CD4-positive, alpha-beta memory T cell (primary cell): ENCODE results near the gene GPR78. TPM values are rescaled to one million over a fixed set of nuclear protein-coding genes. Genes with fewer than 3 reads are reported as not detected.
A peak's percentile ranks its signal among the peaks of the same experiment; 100 is the strongest.

Experiments used
- CTCF ChIA-PET: fragments of 350-600 bp; sonication (Branson Sonifier 250); formaldehyde crosslinking; loops from one replicate; lab custom pipeline; 2021; ENCODE audit warnings: inconsistent platforms; ENCODE audit not compliant: partially characterized antibody; lab: Charles Lee
- POLR2A ChIA-PET: fragments of 350-600 bp; sonication (Branson Sonifier 250); formaldehyde crosslinking; loops from one replicate; lab custom pipeline; 2021; ENCODE audit not compliant: partially characterized antibody; lab: Charles Lee
- DNase-seq, 5 donors: peaks; one replicate each; pipeline versions ENCODE4 v3.0.0 to v3.0.0-alpha.2; 2020 to 2022; ENCODE audit warnings: mixed read lengths in 1 of 5
- H3K27ac ChIP-seq: one replicate; pipeline ENCODE4 v1.7.0; 2013; ENCODE audit warnings: low read depth, low read length
- H3K27me3 ChIP-seq: 2 replicates; pipeline ENCODE4 v1.7.0; 2013; ENCODE audit warnings: mild to moderate bottlenecking, low read length, moderate library complexity; ENCODE audit not compliant: insufficient read depth
- H3K36me3 ChIP-seq: 2 replicates; pipeline ENCODE4 v1.7.0; 2013; ENCODE audit warnings: mild to moderate bottlenecking, low read length, moderate library complexity; ENCODE audit not compliant: insufficient read depth
- H3K4me1 ChIP-seq: 2 replicates; pipeline ENCODE4 v1.7.0; 2013; ENCODE audit warnings: mild to moderate bottlenecking, low read length, moderate library complexity; ENCODE audit not compliant: insufficient read depth
- H3K4me3 ChIP-seq, 2 donors: one replicate each; pipeline ENCODE4 v1.7.0; 2013; ENCODE audit warnings: low read length in 2 of 2, mild to moderate bottlenecking in 1 of 2
- H3K9me3 ChIP-seq, 2 donors: one replicate each; pipeline ENCODE4 v1.7.0; 2013; ENCODE audit warnings: low read length in 2 of 2, control low read depth in 1 of 2; ENCODE audit not compliant: control insufficient read depth in 1 of 2
- H3K27ac Mint-ChIP-seq, 7 donors: one replicate each; pipeline ENCODE4 v1.8.0; 2020 to 2021; ENCODE audit warnings: mixed read lengths in 7 of 7, mild to moderate bottlenecking in 6 of 7, inconsistent platforms in 3 of 7, moderate library complexity in 3 of 7
- H3K27me3 Mint-ChIP-seq, 2 donors: one replicate each; pipeline ENCODE4 v1.8.0; 2020 to 2021; ENCODE audit warnings: mixed read lengths in 2 of 2
- H3K36me3 Mint-ChIP-seq, 2 donors: one replicate each; pipeline ENCODE4 v1.8.0; 2020 to 2021; ENCODE audit warnings: mixed read lengths in 2 of 2, inconsistent platforms in 1 of 2, mild to moderate bottlenecking in 1 of 2
- H3K4me1 Mint-ChIP-seq, 4 donors: one replicate each; pipeline ENCODE4 v1.8.0; 2020 to 2021; ENCODE audit warnings: mixed read lengths in 4 of 4, mild to moderate bottlenecking in 1 of 4
- H3K4me3 Mint-ChIP-seq, 8 donors: one replicate each; pipeline ENCODE4 v1.8.0; 2020 to 2021; ENCODE audit warnings: mixed read lengths in 8 of 8, mild to moderate bottlenecking in 7 of 8, moderate library complexity in 6 of 8, inconsistent platforms in 3 of 8
- H3K9me3 Mint-ChIP-seq, 8 donors: one replicate each; pipeline ENCODE4 v1.8.0; 2020 to 2021; ENCODE audit warnings: mixed read lengths in 8 of 8, mild to moderate bottlenecking in 5 of 8, inconsistent platforms in 3 of 8, moderate library complexity in 1 of 8
- intact Hi-C: fragments of 100-400 bp; cut with micrococcal nuclease; formaldehyde crosslinking; loops from one replicate; pipeline ENCODE4 v1.15.1; 2023
- polyA plus RNA-seq, 2 donors: library from polyadenylated mRNA; unstranded; fragments of 300-500 nt; fragmentation: Illumina TruSeq; gene quantifications; one replicate each; pipeline ENCODE4 v1.2.3, GENCODE V29; 2021
- total RNA-seq, 2 experiments: library from RNA; stranded (reverse); gene quantifications; one replicate each; pipeline ENCODE4 v1.2.3, GENCODE V29; 2021

Gene GPR78
- total and polyA plus RNA-seq, 4 experiments from 2014 or later, result not detected

- no peak overlapping the region for H3K27ac Mint-ChIP-seq
- H3K4me3 Mint-ChIP-seq, result no peak overlapping the region
- H3K4me1 ChIP-seq, result no peaks in the 10 kb centered on the region
- intact Hi-C loops, result no loop called here
- H3K4me1 Mint-ChIP-seq, result no peaks in the 10 kb centered on the region
- ChIA-PET POLR2A (no interaction called here), CTCF (interaction anchor here (1.2 kb wide), 1 partner anchor 8 kb away, joined by 4 read pairs; no protein-coding TSS in a partner anchor)
- no peak overlapping the region for H3K4me3 ChIP-seq
- H3K27me3 ChIP-seq, result no peaks in the 10 kb centered on the region
- no peak for DNase-seq
- no peaks in the 10 kb centered on the region for H3K36me3 ChIP-seq
- no peak overlapping the region for H3K27ac ChIP-seq
- H3K9me3 ChIP-seq, result no peaks in the 10 kb centered on the region
- H3K9me3 Mint-ChIP-seq, result peaks cover 0 to 2% (median 0%) of the 10 kb centered on the region in 8 donors
- peaks cover 9% of the 10 kb centered on the region in 2 donors for H3K27me3 Mint-ChIP-seq
- H3K36me3 Mint-ChIP-seq, result no peaks in the 10 kb centered on the region
Observed at GRCh38 chr4:8599091-8599460, 18.9 kb downstream of the GPR78 start.

GRCh38 chr4:8599657-8600056 lies 19.5 kb downstream of the GPR78 start:
- Mint-ChIP-seq H3K27ac (no peak overlapping the region), H3K36me3 (no peaks in the 10 kb centered on the region), H3K4me1 (no peaks in the 10 kb centered on the region), H3K9me3 (peaks cover 0 to 2% (median 0%) of the 10 kb centered on the region in 8 donors), H3K27me3 (peaks cover 5% of the 10 kb centered on the region in 2 donors), H3K4me3 (no peak overlapping the region)
- Histone ChIP-seq H3K27me3 (no peaks in the 10 kb centered on the region), H3K27ac (no peak overlapping the region), H3K36me3 (no peaks in the 10 kb centered on the region), H3K9me3 (no peaks in the 10 kb centered on the region), H3K4me3 (no peak overlapping the region), H3K4me1 (no peaks in the 10 kb centered on the region)
- CTCF ChIA-PET, result no interaction called here
- POLR2A ChIA-PET, result no interaction called here
- no peak for DNase-seq
- intact Hi-C loops, result no loop called here

DNA sequence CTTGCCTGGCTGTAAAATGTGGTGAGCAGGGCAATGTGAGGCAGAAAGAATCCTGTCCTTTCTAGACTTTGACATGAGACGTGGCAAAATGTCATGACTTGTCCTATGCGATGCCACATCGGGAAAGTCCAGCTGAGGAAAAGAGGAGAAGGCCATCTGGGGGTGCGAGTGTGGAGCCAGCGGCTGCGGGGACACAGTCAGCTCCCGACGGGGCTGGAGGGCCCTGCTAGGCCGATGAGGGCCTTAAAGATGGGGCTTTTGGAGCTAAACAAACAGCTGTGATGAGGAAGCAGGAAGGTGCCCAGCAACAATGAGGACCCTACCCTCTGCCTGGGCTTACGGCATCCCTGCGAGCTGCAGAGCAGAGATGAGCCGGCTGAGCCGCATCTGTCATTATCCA lies 20.1 kb downstream of the GPR78 start:
- peaks cover 5% of the 10 kb centered on the region in 2 donors for H3K27me3 Mint-ChIP-seq
- H3K27ac ChIP-seq, result no peak overlapping the region
- no peaks in the 10 kb centered on the region for H3K4me1 Mint-ChIP-seq
- no peak overlapping the region for H3K27ac Mint-ChIP-seq
- no peak overlapping the region for H3K4me3 Mint-ChIP-seq
- no peak overlapping the region for H3K4me3 ChIP-seq
- H3K36me3 Mint-ChIP-seq, result no peaks in the 10 kb centered on the region
- DNase-seq, result no peak
- no peaks in the 10 kb centered on the region for H3K4me1 ChIP-seq
- peaks cover 0 to 2% (median 0%) of the 10 kb centered on the region in 8 donors for H3K9me3 Mint-ChIP-seq
- POLR2A ChIA-PET, result no interaction called here
- H3K9me3 ChIP-seq, result no peaks in the 10 kb centered on the region
- intact Hi-C loops, result no loop called here
- no peaks in the 10 kb centered on the region for H3K27me3 ChIP-seq
- H3K36me3 ChIP-seq, result no peaks in the 10 kb centered on the region
- CTCF ChIA-PET, result no interaction called here

- CTCF ChIA-PET, result no interaction called here
- intact Hi-C loops, result no loop called here
Observed at GRCh38 chr4:8600686-8601085, 20.5 kb downstream of the GPR78 start.

GRCh38 chr4:8601086-8601485 lies 20.9 kb downstream of the GPR78 start:
- intact Hi-C loops, result no loop called here
- Mint-ChIP-seq H3K9me3 (peaks cover 0 to 2% (median 0%) of the 10 kb centered on the region in 8 donors), H3K4me3 (peak overlapping the region in 1 of 8 donors; percentile 41), H3K27ac (no peak overlapping the region), H3K36me3 (no peaks in the 10 kb centered on the region), H3K27me3 (peaks cover 5% of the 10 kb centered on the region in 2 donors), H3K4me1 (no peaks in the 10 kb centered on the region)
- no peak overlapping the region for H3K4me3 ChIP-seq
- no peaks in the 10 kb centered on the region for H3K9me3 ChIP-seq
- no peaks in the 10 kb centered on the region for H3K36me3 ChIP-seq
- no peak overlapping the region for H3K27ac ChIP-seq
- no peak for DNase-seq
- POLR2A ChIA-PET, result no interaction called here
- no peaks in the 10 kb centered on the region for H3K27me3 ChIP-seq
- CTCF ChIA-PET, result no interaction called here
- H3K4me1 ChIP-seq, result no peaks in the 10 kb centered on the region

More at GRCh38 chr4:8600686-8601085, 20.5 kb downstream of the GPR78 start:
- POLR2A ChIA-PET, result no interaction called here
- no peak overlapping the region for H3K27ac Mint-ChIP-seq
- H3K4me1 Mint-ChIP-seq, result no peaks in the 10 kb centered on the region
- H3K9me3 Mint-ChIP-seq, result peaks cover 0 to 2% (median 0%) of the 10 kb centered on the region in 8 donors
- no peaks in the 10 kb centered on the region for H3K9me3 ChIP-seq
- no peak overlapping the region for H3K27ac ChIP-seq
- H3K27me3 ChIP-seq, result no peaks in the 10 kb centered on the region
- no peak overlapping the region for H3K4me3 Mint-ChIP-seq
- H3K36me3 ChIP-seq, result no peaks in the 10 kb centered on the region
- no peak for DNase-seq
- no peak overlapping the region for H3K4me3 ChIP-seq
- H3K4me1 ChIP-seq, result no peaks in the 10 kb centered on the region
- peaks cover 5% of the 10 kb centered on the region in 2 donors for H3K27me3 Mint-ChIP-seq
- no peaks in the 10 kb centered on the region for H3K36me3 Mint-ChIP-seq

DNA sequence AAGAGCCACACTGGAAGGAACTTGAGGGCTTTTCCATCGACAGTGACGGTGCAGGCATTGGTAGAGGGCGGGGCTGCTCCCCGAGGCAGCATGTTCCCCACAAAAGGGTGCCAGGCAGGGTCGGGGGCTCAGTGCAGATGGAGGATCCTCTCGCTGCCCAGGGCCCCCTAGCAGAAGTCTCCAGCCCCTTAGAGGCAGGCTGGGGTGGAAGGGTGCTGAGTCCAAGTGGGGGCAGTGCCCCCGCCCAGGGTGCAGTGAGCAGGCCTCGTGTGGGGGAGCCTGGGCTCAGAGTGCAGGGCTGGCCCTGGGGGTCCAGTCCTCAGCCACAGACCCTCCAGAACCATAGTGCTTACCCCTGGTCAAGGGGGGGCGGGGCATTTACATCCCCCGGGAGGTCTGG lies 21.4 kb downstream of the GPR78 start:
- H3K27ac Mint-ChIP-seq, result no peak overlapping the region
- no peaks in the 10 kb centered on the region for H3K36me3 Mint-ChIP-seq
- no peaks in the 10 kb centered on the region for H3K36me3 ChIP-seq
- peaks cover 0 to 2% (median 0%) of the 10 kb centered on the region in 8 donors for H3K9me3 Mint-ChIP-seq
- peaks cover 5% of the 10 kb centered on the region in 2 donors for H3K27me3 Mint-ChIP-seq
- no peaks in the 10 kb centered on the region for H3K9me3 ChIP-seq
- H3K4me1 Mint-ChIP-seq, result no peaks in the 10 kb centered on the region
- H3K27me3 ChIP-seq, result no peaks in the 10 kb centered on the region
- POLR2A ChIA-PET, result no interaction called here
- peak overlapping the region in 1 of 8 donors; percentile 41 for H3K4me3 Mint-ChIP-seq
- no peak overlapping the region for H3K4me3 ChIP-seq
- CTCF ChIA-PET, result no interaction called here
- intact Hi-C loops, result no loop called here
- no peak overlapping the region for H3K27ac ChIP-seq
- no peak for DNase-seq
- no peaks in the 10 kb centered on the region for H3K4me1 ChIP-seq

- Histone ChIP-seq H3K9me3 (no peaks in the 10 kb centered on the region), H3K36me3 (no peaks in the 10 kb centered on the region), H3K4me3 (no peak overlapping the region), H3K4me1 (no peaks in the 10 kb centered on the region), H3K27me3 (no peaks in the 10 kb centered on the region), H3K27ac (no peak overlapping the region)
- H3K36me3 Mint-ChIP-seq, result no peaks in the 10 kb centered on the region
- CTCF ChIA-PET, result no interaction called here
- no peaks in the 10 kb centered on the region for H3K4me1 Mint-ChIP-seq
- POLR2A ChIA-PET, result no interaction called here
- H3K4me3 Mint-ChIP-seq, result no peak overlapping the region
- peaks cover 0 to 3% of the 10 kb centered on the region in 2 donors for H3K27me3 Mint-ChIP-seq
- intact Hi-C loops, result no loop called here
- peaks cover 0 to 1% (median 0%) of the 10 kb centered on the region in 8 donors for H3K9me3 Mint-ChIP-seq
- H3K27ac Mint-ChIP-seq, result no peak overlapping the region
- no peak for DNase-seq
Observed at GRCh38 chr4:8602686-8603430, 22.7 kb downstream of the GPR78 start.
